ENCODE measurements around the gene DNM3.

Gene DNM3

GRCh38 chr1:172146141-172146850 lies 305.0 kb downstream of the DNM3 start:
- no peak for DNase-seq

- no peak for DNase-seq
Observed at GRCh38 chr1:172147541-172147940, 306.2 kb downstream of the DNM3 start.

GRCh38 chr1:172148213-172148612 lies 306.9 kb downstream of the DNM3 start:
- DNase-seq, result no peak

GRCh38 chr1:172148707-172149106 lies 307.4 kb downstream of the DNM3 start:
- no peak for DNase-seq

- DNase-seq, result no peak
Observed at GRCh38 chr1:172149346-172149745, 308.0 kb downstream of the DNM3 start.

- no peak for DNase-seq
Observed at GRCh38 chr1:172154551-172154950, 313.3 kb downstream of the DNM3 start.

GRCh38 chr1:172155766-172156165 lies 314.5 kb downstream of the DNM3 start:
- DNase-seq, result no peak

GRCh38 chr1:172162236-172162635 lies 320.9 kb downstream of the DNM3 start:
- DNase-seq, result no peak

- no peak for DNase-seq
Observed at GRCh38 chr1:172163498-172164215, 322.4 kb downstream of the DNM3 start.

- DNase-seq, result no peak
Observed at GRCh38 chr1:172165403-172165802, 324.1 kb downstream of the DNM3 start.

- DNase-seq, result peak; percentile 6
Observed at GRCh38 chr1:172167796-172168596, 326.7 kb downstream of the DNM3 start.

- DNase-seq, result no peak
Observed at GRCh38 chr1:172168597-172168872, 327.2 kb downstream of the DNM3 start.

GRCh38 chr1:172169836-172170235 lies 328.5 kb downstream of the DNM3 start:
- no peak for DNase-seq

GRCh38 chr1:172172352-172172831 lies 331.1 kb downstream of the DNM3 start:
- DNase-seq, result no peak

GRCh38 chr1:172176206-172176605 lies 334.9 kb downstream of the DNM3 start:
- DNase-seq, result no peak

- DNase-seq, result no peak
Observed at GRCh38 chr1:172177849-172178248, 336.6 kb downstream of the DNM3 start.

- DNase-seq, result no peak
Observed at GRCh38 chr1:172178886-172179285, 337.6 kb downstream of the DNM3 start.

GRCh38 chr1:172179918-172180317 lies 338.6 kb downstream of the DNM3 start:
- no peak for DNase-seq

GRCh38 chr1:172180501-172181285 lies 339.4 kb downstream of the DNM3 start:
- DNase-seq, result no peak

GRCh38 chr1:172184506-172185191 lies 343.4 kb downstream of the DNM3 start:
- no peak for DNase-seq

GRCh38 chr1:172185211-172185610 lies 343.9 kb downstream of the DNM3 start:
- DNase-seq, result no peak

GRCh38 chr1:172185996-172186395 lies 344.7 kb downstream of the DNM3 start:
- no peak for DNase-seq

All from hematopoietic multipotent progenitor cell treated with erythropoietin and hydrocortisone succinate and interleukin-3 and kit ligand, for 8 days (in vitro differentiated cells).